OCI-LY3 (cell line): ENCODE results near the gene CYTH3.

Source experiments
- H2AFZ ChIP-seq: fragments of 200-600, 300-600 bp; shearing (Covaris generic); 2 replicates; pipeline ENCODE4 v1.6.0; 2014; ENCODE audit warnings: antibody characterized with exemption, low read depth, low read length
- H3K27ac ChIP-seq: fragments of 200-600, 300-600 bp; sonication (generic); 2 replicates; pipeline ENCODE4 v1.5.1; 2014; ENCODE audit warnings: mild to moderate bottlenecking, low read length, moderate library complexity, mixed read lengths
- H3K27me3 ChIP-seq: fragments of 200-600, 300-600 bp; sonication (generic); 2 replicates; pipeline ENCODE4 v1.6.1; 2014; ENCODE audit warnings: low read depth, low read length, mixed read lengths
- H3K36me3 ChIP-seq: fragments of 200-600, 300-600 bp; sonication (generic); replicated peaks from 2 replicates; pipeline ENCODE3; 2014; ENCODE audit warnings: low read depth, low read length, mixed read lengths
- H3K4me1 ChIP-seq: fragments of 300-600, 200-600 bp; sonication (generic); 2 replicates; pipeline ENCODE4 v1.6.1; 2014; ENCODE audit warnings: low read length, mixed read lengths
- H3K4me2 ChIP-seq: fragments of 200-600, 300-600 bp; sonication (generic); 2 replicates; pipeline ENCODE4 v1.6.1; 2014; ENCODE audit warnings: low read length, mixed read lengths
- H3K4me3 ChIP-seq: fragments of 300-600, 200-600 bp; sonication (generic); 2 replicates; pipeline ENCODE4 v1.5.1; 2014; ENCODE audit warnings: antibody characterized with exemption, mild to moderate bottlenecking, low read length, moderate library complexity
- H3K79me2 ChIP-seq: fragments of 300-600, 200-600 bp; shearing (Covaris generic); 2 replicates; pipeline ENCODE4 v1.6.1; 2014; ENCODE audit warnings: mild to moderate bottlenecking, low read length, mixed read lengths
- H3K9ac ChIP-seq: fragments of 300-600, 200-600 bp; shearing (Covaris generic); 2 replicates; pipeline ENCODE4 v1.6.0; 2014; ENCODE audit warnings: mild to moderate bottlenecking, low read length, moderate library complexity
- H3K9me3 ChIP-seq: fragments of 200-600, 300-600 bp; shearing (Covaris generic); 2 replicates; pipeline ENCODE4 v1.6.1; 2014; ENCODE audit warnings: low read length, mixed read lengths; ENCODE audit not compliant: insufficient read depth
- H4K20me1 ChIP-seq: fragments of 200-600, 300-600 bp; sonication (generic); 2 replicates; pipeline ENCODE4 v1.6.1; 2016; ENCODE audit warnings: low read length, mixed read lengths; ENCODE audit not compliant: insufficient read depth
- CTCF ChIP-seq: fragments of 200-600, 300-600 bp; sonication (generic); IDR thresholded peaks from 2 replicates; pipeline ENCODE4 v1.5.1; 2014; ENCODE audit warnings: antibody characterized with exemption, low read length, low read depth
- EZH2phosphoT487 ChIP-seq: fragments of 200-600 bp; shearing (Covaris generic); IDR thresholded peaks from 2 replicates; pipeline ENCODE4 v1.6.1; 2018; ENCODE audit warnings: antibody characterized with exemption, mixed run types, low read depth

CYTH3 gene

DNA sequence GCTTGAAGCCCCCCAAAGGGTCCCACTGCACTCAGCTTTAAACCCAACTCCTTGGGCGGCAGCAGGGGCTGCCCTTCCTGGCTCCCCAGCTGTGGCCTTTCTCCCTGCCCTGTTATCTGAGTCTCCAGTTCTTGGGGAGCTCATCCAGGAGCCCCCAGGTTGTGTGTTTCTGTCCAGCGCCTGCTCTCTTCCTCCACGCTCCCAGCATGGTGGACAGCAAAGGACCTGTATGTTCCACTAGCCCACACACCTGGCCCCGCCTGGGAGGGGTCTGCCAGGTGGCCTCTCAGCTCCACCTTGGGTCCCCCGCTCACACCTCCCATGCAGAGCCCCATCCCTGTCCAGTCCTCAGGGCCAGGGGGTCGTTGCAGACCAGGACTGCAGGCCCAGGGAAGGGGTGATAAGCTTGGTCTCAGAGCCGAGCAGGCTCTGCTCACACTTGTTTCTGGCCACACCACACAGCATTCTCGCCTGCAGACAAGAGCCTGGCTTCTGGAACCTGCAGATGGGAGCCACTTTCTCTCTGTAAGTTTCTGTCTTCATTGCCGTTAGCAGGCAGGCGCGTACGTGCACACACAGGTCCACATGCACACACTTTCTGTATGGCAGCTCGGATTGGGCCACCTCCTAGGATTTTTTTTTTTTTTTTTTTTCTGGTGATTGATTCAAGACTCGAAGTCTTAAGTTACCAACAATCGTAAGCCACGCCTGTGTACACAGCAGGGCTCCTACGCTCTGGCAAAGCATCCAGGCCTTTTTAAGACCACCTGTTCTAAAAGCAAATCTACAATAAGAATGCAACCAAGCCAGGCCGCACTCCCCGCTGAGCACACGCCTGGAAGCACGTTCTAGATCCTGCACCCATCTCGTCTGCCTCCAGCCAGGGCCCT lies 104.6 kb downstream of the CYTH3 start:
- no peak overlapping the region for H3K9ac ChIP-seq
- no peaks in the 10 kb centered on the region for H3K4me1 ChIP-seq
- H2AFZ ChIP-seq: no peak overlapping the region
- H3K79me2 ChIP-seq: no peaks in the 10 kb centered on the region
- no peaks in the 10 kb centered on the region for H3K9me3 ChIP-seq
- no peaks in the 10 kb centered on the region for H3K36me3 ChIP-seq
- no peaks in the 10 kb centered on the region for H3K27me3 ChIP-seq
- no peak overlapping the region for H3K27ac ChIP-seq
- no peak overlapping the region for H3K4me3 ChIP-seq
- no peak overlapping the region for H3K4me2 ChIP-seq
- TF ChIP-seq EZH2phosphoT487: no peak
- no peak for TF ChIP-seq CTCF
- no peaks in the 10 kb centered on the region for H4K20me1 ChIP-seq

DNA sequence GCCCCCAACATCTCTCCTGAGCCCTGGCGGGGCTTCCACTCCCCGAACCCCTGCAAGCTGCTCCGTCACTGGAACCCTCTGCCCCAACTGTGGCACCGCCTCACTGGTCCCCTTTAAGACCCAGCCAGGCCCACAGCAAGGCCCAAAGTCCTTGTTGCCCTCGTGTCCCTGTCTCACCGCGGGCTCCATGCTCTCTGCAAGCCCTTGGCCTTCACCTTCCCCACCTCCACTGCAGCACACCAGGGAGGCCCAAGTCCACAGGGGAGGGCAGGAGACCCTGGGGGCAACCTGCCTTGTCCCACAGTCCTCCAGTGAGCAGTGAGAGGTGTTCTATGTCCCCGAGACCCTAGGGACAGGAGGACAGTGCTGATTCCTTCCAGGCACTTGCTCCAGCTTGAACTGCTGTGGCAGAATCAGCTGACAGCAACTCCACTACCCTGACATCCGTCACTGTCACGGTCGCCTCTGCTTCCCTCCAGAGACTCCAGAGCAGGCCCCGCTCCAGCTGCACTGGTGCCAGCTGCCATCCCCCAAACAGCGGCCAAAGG lies 105.3 kb downstream of the CYTH3 start:
- H4K20me1 ChIP-seq: no peaks in the 10 kb centered on the region
- no peak overlapping the region for H3K4me3 ChIP-seq
- H3K79me2 ChIP-seq: no peaks in the 10 kb centered on the region
- H3K27me3 ChIP-seq: no peaks in the 10 kb centered on the region
- H2AFZ ChIP-seq: no peak overlapping the region
- no peak overlapping the region for H3K4me2 ChIP-seq
- H3K27ac ChIP-seq: no peak overlapping the region
- TF ChIP-seq CTCF (no peak), EZH2phosphoT487 (no peak)
- no peaks in the 10 kb centered on the region for H3K36me3 ChIP-seq
- no peak overlapping the region for H3K9ac ChIP-seq
- H3K4me1 ChIP-seq: no peaks in the 10 kb centered on the region
- H3K9me3 ChIP-seq: no peaks in the 10 kb centered on the region

DNA sequence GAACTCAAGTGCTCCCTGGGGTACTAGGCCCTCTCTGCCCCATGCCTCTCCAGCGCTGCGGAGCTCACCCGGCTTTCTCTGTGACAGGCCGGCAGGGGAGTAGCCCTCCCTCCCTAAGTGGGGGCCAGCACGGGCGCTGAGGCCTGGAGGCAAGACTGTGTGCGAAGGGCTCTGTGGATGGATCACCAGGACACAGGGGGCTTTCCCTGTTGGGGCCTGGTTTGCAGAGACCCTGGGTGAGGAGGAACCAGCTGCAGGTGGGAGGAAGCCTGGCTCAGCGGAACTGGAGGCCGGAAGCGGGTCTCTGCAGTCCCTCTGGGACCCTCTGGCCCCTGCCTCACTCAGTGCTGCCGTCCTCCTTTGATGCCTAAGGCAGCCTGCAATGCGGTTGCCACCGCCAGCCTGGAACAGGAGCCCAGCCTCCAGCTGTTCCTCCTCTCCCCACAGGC lies 106.0 kb downstream of the CYTH3 start:
- Histone ChIP-seq H3K36me3 (no peaks in the 10 kb centered on the region), H3K27ac (no peak overlapping the region), H3K27me3 (no peaks in the 10 kb centered on the region), H2AFZ (no peak overlapping the region), H3K9me3 (no peaks in the 10 kb centered on the region), H3K79me2 (no peaks in the 10 kb centered on the region), H4K20me1 (no peaks in the 10 kb centered on the region), H3K4me2 (no peak overlapping the region), H3K4me3 (no peak overlapping the region), H3K4me1 (no peaks in the 10 kb centered on the region), H3K9ac (no peak overlapping the region)
- TF ChIP-seq CTCF (no peak), EZH2phosphoT487 (no peak)

DNA sequence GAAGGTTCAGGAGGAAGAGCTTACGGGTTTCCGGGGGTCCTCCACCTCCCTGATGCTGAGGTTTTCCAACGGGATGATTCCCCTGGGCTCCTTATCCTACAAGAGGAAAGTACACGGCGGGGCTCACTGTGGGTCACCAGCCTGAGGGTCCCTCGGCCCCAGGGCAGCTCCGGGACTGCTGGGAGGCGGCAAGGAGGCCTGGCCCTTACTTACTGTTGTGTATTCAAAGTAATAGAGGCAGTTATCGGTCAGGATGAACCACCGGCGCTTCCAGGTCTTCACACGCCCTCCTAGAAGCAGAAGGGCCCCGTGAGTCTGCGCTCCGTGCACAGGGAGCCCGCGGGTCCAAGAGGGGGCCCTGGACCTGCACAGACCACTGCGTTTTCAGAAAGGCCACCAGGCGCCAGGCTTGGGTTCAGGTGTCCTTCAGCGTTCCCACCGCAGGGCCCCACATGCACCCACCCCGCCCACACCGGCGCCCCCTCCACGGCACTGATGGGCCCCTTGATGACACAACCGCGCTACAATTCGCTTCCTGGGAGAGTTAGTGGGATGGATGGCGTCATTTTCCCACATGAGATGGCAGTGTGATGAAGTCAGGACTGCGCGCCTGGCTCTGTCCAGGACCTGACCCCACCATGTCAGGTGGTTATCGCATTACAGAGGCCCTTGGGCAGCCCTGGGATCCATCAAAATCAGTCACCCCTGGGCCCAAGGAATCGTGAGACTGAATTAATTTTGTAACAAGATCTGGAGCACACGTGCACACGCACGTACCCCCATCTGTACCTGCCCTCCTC lies 106.7 kb downstream of the CYTH3 start:
- Histone ChIP-seq H3K27ac (no peak overlapping the region), H4K20me1 (no peaks in the 10 kb centered on the region), H3K4me1 (no peaks in the 10 kb centered on the region), H3K27me3 (no peaks in the 10 kb centered on the region), H3K79me2 (no peaks in the 10 kb centered on the region), H3K9ac (no peak overlapping the region), H2AFZ (no peak overlapping the region), H3K4me2 (no peak overlapping the region), H3K36me3 (no peaks in the 10 kb centered on the region), H3K4me3 (no peak overlapping the region), H3K9me3 (no peaks in the 10 kb centered on the region)
- TF ChIP-seq EZH2phosphoT487: no peak
- no peak for TF ChIP-seq CTCF
